ENCODE measurements around the gene ZGPAT.

DNA sequence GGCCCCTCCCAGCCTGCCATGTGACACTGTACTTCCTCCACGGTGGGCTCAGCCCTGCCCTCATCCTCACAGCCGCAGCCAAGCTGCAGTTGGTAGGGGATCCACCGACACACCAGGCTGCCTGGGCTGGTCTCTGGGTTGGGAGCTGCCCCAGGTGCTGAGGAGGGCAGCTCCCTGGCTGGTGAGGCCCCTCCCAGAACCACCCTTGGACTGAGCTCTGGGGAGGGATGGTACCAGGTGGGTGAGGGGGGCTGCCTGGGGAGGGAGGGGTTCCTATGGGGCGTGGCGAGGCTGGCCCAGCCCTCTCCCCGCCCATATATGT lies 11.6 kb upstream of the ZGPAT start:
- TF ChIP-seq, protein P1, sequence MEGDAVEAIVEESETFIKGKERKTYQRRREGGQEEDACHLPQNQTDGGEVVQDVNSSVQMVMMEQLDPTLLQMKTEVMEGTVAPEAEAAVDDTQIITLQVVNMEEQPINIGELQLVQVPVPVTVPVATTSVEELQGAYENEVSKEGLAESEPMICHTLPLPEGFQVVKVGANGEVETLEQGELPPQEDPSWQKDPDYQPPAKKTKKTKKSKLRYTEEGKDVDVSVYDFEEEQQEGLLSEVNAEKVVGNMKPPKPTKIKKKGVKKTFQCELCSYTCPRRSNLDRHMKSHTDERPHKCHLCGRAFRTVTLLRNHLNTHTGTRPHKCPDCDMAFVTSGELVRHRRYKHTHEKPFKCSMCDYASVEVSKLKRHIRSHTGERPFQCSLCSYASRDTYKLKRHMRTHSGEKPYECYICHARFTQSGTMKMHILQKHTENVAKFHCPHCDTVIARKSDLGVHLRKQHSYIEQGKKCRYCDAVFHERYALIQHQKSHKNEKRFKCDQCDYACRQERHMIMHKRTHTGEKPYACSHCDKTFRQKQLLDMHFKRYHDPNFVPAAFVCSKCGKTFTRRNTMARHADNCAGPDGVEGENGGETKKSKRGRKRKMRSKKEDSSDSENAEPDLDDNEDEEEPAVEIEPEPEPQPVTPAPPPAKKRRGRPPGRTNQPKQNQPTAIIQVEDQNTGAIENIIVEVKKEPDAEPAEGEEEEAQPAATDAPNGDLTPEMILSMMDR (IDR thresholded peaks at IDR 0.05) = no peak
- TF ChIP-seq POLR2A (IDR thresholded peaks at IDR 0.05) = no peak
- no peak for TF ChIP-seq POLR2AphosphoS5 (IDR thresholded peaks at IDR 0.05)

Data from transverse colon (tissue), 4 donors.